A549 (cell line): ENCODE measurements around the gene PPTC7. TPM values are rescaled to one million over a fixed set of nuclear protein-coding genes. Genes with fewer than 3 reads are reported as not detected.

Experiments used
- ATAC-seq, 2 experiments: fragments of 200-7000 bp in 1 of 2; fragments of >200 bp in 1 of 2; cut with Nextera tagmentation in 1 of 2; cut with Tn5 transposase in 1 of 2; 3 replicates each; pipeline versions ENCODE4 v1.8.0 to v1.9.1; 2018 to 2020; ENCODE audit warnings: mild to moderate bottlenecking in 1 of 2, moderate library complexity in 1 of 2
- CTCF ChIA-PET: fragments of 300-600 bp; sonication (Branson Sonifier 250); formaldehyde crosslinking; extraction: SDS; loops from one replicate; lab custom pipeline; 2021; ENCODE audit warnings: antibody characterized with exemption, inconsistent platforms; lab: Yijun Ruan, JAX
- POLR2A ChIA-PET: fragments of 350-600 bp; formaldehyde crosslinking; extraction: SDS; loops from one replicate; lab custom pipeline; 2021; ENCODE audit warnings: antibody characterized with exemption, inconsistent platforms; lab: Yijun Ruan, JAX
- DNase-seq, 2 experiments: peaks; one replicate each; pipeline versions ENCODE4 v3.0.0 to v3.0.0-alpha.2; 2011 to 2016; ENCODE audit warnings: low read depth in 1 of 2, low spot score in 1 of 2
- FAIRE-seq: peaks from 2 replicates; lab custom pipeline; 2011; peaks lifted over from hg19 to GRCh38; lab: Jason Lieb, UNC
- H3K27ac ChIP-seq, 2 experiments: fragments of >200 bp; sonication (Bioruptor Twin); formaldehyde crosslinking; 3 replicates each; pipeline ENCODE4 v1.5.1; 2016 to 2017
- H3K4me1 ChIP-seq: fragments of >200 bp; sonication (Bioruptor Twin); formaldehyde crosslinking; 3 replicates; pipeline ENCODE4 v1.6.1; 2016
- H3K4me2 ChIP-seq: fragments of >200 bp; sonication (Bioruptor Twin); formaldehyde crosslinking; 3 replicates; pipeline ENCODE4 v1.6.1; 2016
- H3K4me3 ChIP-seq: fragments of >200 bp; sonication (Bioruptor Twin); formaldehyde crosslinking; 3 replicates; pipeline ENCODE4 v1.5.1; 2016
- H3K9me3 ChIP-seq: fragments of >200 bp; sonication (Bioruptor Twin); formaldehyde crosslinking; 3 replicates; pipeline ENCODE4 v1.6.1; 2016
- BHLHE40 ChIP-seq: IDR thresholded peaks from 2 replicates; pipeline ENCODE4 v1.6.1; 2012; ENCODE audit warnings: low read depth, low read length, inconsistent platforms
- CBX2 ChIP-seq: fragments of 200-600 bp; sonication (generic); IDR thresholded peaks from 2 replicates; pipeline ENCODE4 v1.6.1; 2016; ENCODE audit warnings: low read depth, mild to moderate bottlenecking, borderline replicate concordance
- CBX8 ChIP-seq: fragments of 200-600 bp; sonication (generic); IDR thresholded peaks from 2 replicates; pipeline ENCODE4 v1.6.1; 2016
- CEBPB ChIP-seq, 2 experiments: fragments of >200 bp in 1 of 2; sonication (Bioruptor Twin) in 1 of 2; formaldehyde crosslinking in 1 of 2; IDR thresholded peaks; 2 replicates each; pipeline ENCODE4 v1.6.1; 2012 to 2016
- CHD2 ChIP-seq: fragments of 150-350 bp; IDR thresholded peaks from 2 replicates; pipeline ENCODE4 v1.6.1; 2014; ENCODE audit warnings: low read length; ENCODE audit not compliant: partially characterized antibody
- CHD4 ChIP-seq: fragments of 200-600 bp; sonication (generic); IDR thresholded peaks from 2 replicates; pipeline ENCODE4 v1.6.1; 2016; ENCODE audit warnings: antibody characterized with exemption, mild to moderate bottlenecking, borderline replicate concordance
- EHMT2 ChIP-seq: fragments of 200-600 bp; sonication (generic); IDR thresholded peaks from 2 replicates; pipeline ENCODE4 v1.6.1; 2016; ENCODE audit warnings: antibody characterized with exemption, low read depth, mild to moderate bottlenecking, moderate library complexity
- EP300 ChIP-seq, 2 experiments: fragments of >200 bp; sonication (Bioruptor Twin); formaldehyde crosslinking; IDR thresholded peaks; 2 replicates in 1 of 2; 3 replicates in 1 of 2; pipeline ENCODE4 v1.6.1; 2016 to 2017
- FOSB ChIP-seq: fragments of 250-450 bp; sonication (Bioruptor Pico); IDR thresholded peaks from 2 replicates; pipeline ENCODE4 v1.5.0; 2020; ENCODE audit warnings: mild to moderate bottlenecking, moderate library complexity
- FOXS1 ChIP-seq: fragments of 250-450 bp; sonication (Bioruptor Pico); IDR thresholded peaks from 2 replicates; pipeline ENCODE4 v1.5.0; 2020; ENCODE audit warnings: mild to moderate bottlenecking, moderate library complexity
- HEYL ChIP-seq: fragments of 250-450 bp; sonication (Bioruptor Pico); IDR thresholded peaks from 2 replicates; pipeline ENCODE4 v1.8.0; 2021; ENCODE audit warnings: mild to moderate bottlenecking, moderate library complexity
- JUN ChIP-seq, 2 experiments: fragments of >200 bp; sonication (Bioruptor Twin); formaldehyde crosslinking; IDR thresholded peaks; 2 replicates in 1 of 2; 3 replicates in 1 of 2; pipeline ENCODE4 v1.6.1; 2016 to 2017
- KDM1A ChIP-seq: fragments of 200-600 bp; sonication (generic); IDR thresholded peaks from 2 replicates; pipeline ENCODE4 v1.6.1; 2016; ENCODE audit warnings: low read depth, mild to moderate bottlenecking
- MAZ ChIP-seq: fragments of 150-350 bp; IDR thresholded peaks from 2 replicates; pipeline ENCODE4 v1.6.1; 2014; ENCODE audit warnings: antibody characterized with exemption, low read depth, low read length, borderline replicate concordance
- NR3C1 ChIP-seq: fragments of >200 bp; sonication (Bioruptor Twin); formaldehyde crosslinking; IDR thresholded peaks from 3 replicates; pipeline ENCODE4 v1.6.1; 2017
- PHF8 ChIP-seq: fragments of 200-600 bp; sonication (generic); IDR thresholded peaks from 2 replicates; pipeline ENCODE4 v1.6.1; 2016; ENCODE audit warnings: low read depth, mild to moderate bottlenecking, antibody characterized with exemption, moderate library complexity, borderline replicate concordance
- POLR2A ChIP-seq: IDR thresholded peaks from 2 replicates; pipeline ENCODE4 v1.6.1; 2012; ENCODE audit warnings: mild to moderate bottlenecking, low read length
- RCOR1 ChIP-seq: fragments of 150-350 bp; IDR thresholded peaks from 2 replicates; pipeline ENCODE4 v1.6.1; 2014; ENCODE audit warnings: antibody characterized with exemption, low read length, low read depth
- RFX5 ChIP-seq: fragments of 450-650 bp; IDR thresholded peaks from 2 replicates; pipeline ENCODE4 v1.7.1; 2014; ENCODE audit warnings: antibody characterized with exemption, mild to moderate bottlenecking, moderate library complexity
- SMC3 ChIP-seq: fragments of >200 bp; sonication (Bioruptor Twin); formaldehyde crosslinking; IDR thresholded peaks from 3 replicates; pipeline ENCODE4 v1.6.1; 2018; ENCODE audit warnings: inconsistent platforms
- SREBF2 ChIP-seq: fragments of 450-650 bp; IDR thresholded peaks from 2 replicates; pipeline ENCODE4 v1.6.1; 2014; ENCODE audit warnings: mild to moderate bottlenecking, moderate library complexity
- TFCP2L1 ChIP-seq: fragments of 250-450 bp; sonication (Bioruptor Pico); IDR thresholded peaks from 2 replicates; pipeline ENCODE4 v1.5.0; 2021; ENCODE audit warnings: mild to moderate bottlenecking
- ZC3H11A ChIP-seq: fragments of 450-650 bp; IDR thresholded peaks from 2 replicates; pipeline ENCODE4 v1.6.1; 2014; ENCODE audit warnings: antibody characterized with exemption, mild to moderate bottlenecking
- ZNF302 ChIP-seq: fragments of 250-450 bp; sonication (Bioruptor Pico); IDR thresholded peaks from 2 replicates; pipeline ENCODE4 v1.9.0; 2021; ENCODE audit warnings: inconsistent platforms, mild to moderate bottlenecking, moderate library complexity
- WGBS: methylation state at CpG from one replicate; pipeline ENCODE4 v1.1.6; 2017; ENCODE audit errors: missing lambda C conversion rate; 5-methylcytosine and 5-hydroxymethylcytosine counted together
- polyA plus RNA-seq, 4 experiments: library from polyadenylated mRNA; depleted of rRNA in 3 of 4; stranded (reverse); fragments of >200 nt; fragmentation: RNase III in 1 of 4; extraction: RNeasy Plus Mini Kit Qiagen cat#74134 plus additional on column Dnase treatment in 1 of 4; gene quantifications; 2 replicates in 3 of 4; 3 replicates in 1 of 4; pipeline ENCODE4 v1.2.3, GENCODE V29; 2011 to 2017
- TF ChIP-seq, protein P1 (sequence below): IDR thresholded peaks from 2 replicates; pipeline ENCODE4 v1.6.1; 2012; ENCODE audit warnings: low read depth, borderline replicate concordance
- TF ChIP-seq, protein P2 (sequence below): fragments of 250-450 bp; sonication (Bioruptor Pico); IDR thresholded peaks from 2 replicates; pipeline ENCODE4 v1.5.0; 2020; ENCODE audit warnings: low read depth, mild to moderate bottlenecking, moderate library complexity
- TF ChIP-seq, protein P3 (sequence below): fragments of >200 bp; sonication (Bioruptor Twin); formaldehyde crosslinking; IDR thresholded peaks from 2 replicates; pipeline ENCODE4 v1.6.1; 2016
- TF ChIP-seq, protein P4 (sequence below): fragments of 150-350 bp; IDR thresholded peaks from 2 replicates; pipeline ENCODE4 v1.6.1; 2014; ENCODE audit warnings: low read depth, mild to moderate bottlenecking, low read length
- TF ChIP-seq, protein P5 (sequence below): IDR thresholded peaks from 2 replicates; pipeline ENCODE4 v1.6.1; 2012

Gene PPTC7
- polyA plus RNA-seq, 2 of the 4 experiments (the other 2 are of a cell fraction) = 15.1 to 30.3 TPM

DNA sequence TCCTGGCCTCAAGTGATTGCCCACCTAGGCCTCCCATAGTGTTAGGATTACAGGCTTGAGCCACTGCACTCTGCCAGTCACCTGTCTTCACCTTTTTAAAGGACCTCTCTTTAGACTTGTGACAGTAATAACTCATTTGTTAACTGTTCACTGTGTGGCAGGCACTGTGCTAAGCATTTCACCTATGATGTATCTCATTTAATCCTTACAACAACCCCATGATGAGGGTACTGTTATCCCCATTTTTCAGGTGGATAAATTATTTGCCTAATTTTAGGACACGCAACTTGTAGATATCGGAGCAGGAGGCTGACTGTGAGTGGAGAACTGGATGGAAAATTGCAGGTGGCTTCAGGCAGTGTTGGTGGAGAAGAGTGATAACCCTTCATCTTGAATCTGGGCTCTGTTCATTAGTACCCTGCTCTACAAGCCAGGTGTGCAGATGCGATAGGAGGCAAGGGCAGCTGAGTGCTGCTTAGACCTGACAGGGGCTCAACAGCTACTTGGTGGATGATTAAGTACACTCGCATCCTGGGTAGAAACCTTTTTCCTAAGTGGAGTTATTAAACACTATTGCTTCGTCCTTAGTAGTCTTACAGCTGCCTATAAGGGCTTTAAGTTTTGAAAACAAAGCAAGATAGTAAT is 33.5 kb upstream of the PPTC7 start:
- CTCF ChIA-PET = interaction anchor here (0.9 to 5.8 kb wide), 2 partner anchors 15 to 166 kb away, joined by 3 to 56 read pairs; partner anchors contain the start of gene ARPC3
- Histone ChIP-seq H3K27ac (no peak overlapping the region), H3K4me2 (no peak overlapping the region), H3K4me3 (no peak overlapping the region)
- DNase-seq (no peak), ATAC-seq (no peak)
- TF ChIP-seq CHD4 (no peak), NR3C1 (no peak), KDM1A (no peak), PHF8 (no peak), SMC3 (no peak), FOXS1 (CRISPR knock-in tag) (no peak), CBX2 (no peak), MAZ (no peak), POLR2A (no peak), CEBPB (IDR thresholded peaks at IDR 0.05) (no peak), HEYL (CRISPR knock-in tag) (no peak), ZC3H11A (no peak), FOSB (CRISPR knock-in tag) (no peak)
- TF ChIP-seq, protein P1, sequence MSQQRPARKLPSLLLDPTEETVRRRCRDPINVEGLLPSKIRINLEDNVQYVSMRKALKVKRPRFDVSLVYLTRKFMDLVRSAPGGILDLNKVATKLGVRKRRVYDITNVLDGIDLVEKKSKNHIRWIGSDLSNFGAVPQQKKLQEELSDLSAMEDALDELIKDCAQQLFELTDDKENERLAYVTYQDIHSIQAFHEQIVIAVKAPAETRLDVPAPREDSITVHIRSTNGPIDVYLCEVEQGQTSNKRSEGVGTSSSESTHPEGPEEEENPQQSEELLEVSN = no peak
- TF ChIP-seq, protein P2, sequence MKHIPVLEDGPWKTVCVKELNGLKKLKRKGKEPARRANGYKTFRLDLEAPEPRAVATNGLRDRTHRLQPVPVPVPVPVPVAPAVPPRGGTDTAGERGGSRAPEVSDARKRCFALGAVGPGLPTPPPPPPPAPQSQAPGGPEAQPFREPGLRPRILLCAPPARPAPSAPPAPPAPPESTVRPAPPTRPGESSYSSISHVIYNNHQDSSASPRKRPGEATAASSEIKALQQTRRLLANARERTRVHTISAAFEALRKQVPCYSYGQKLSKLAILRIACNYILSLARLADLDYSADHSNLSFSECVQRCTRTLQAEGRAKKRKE (CRISPR knock-in tag) = no peak
- TF ChIP-seq, protein P3, sequence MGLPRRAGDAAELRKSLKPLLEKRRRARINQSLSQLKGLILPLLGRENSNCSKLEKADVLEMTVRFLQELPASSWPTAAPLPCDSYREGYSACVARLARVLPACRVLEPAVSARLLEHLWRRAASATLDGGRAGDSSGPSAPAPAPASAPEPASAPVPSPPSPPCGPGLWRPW = no peak
- TF ChIP-seq, all 56 proteins: peak for 0
- no peaks in the 10 kb centered on the region for H3K9me3 ChIP-seq
- POLR2A ChIA-PET = interaction anchor here (0.6 kb wide), 1 partner anchor 198 kb away, joined by 4 read pairs; no protein-coding TSS in a partner anchor
- WGBS = 91% methylated on average over 5 of the region's 5 CpGs
- no peak for FAIRE-seq
- H3K4me1 ChIP-seq = peaks cover 8% of the 10 kb centered on the region; the same call in 1 of the 3 replicates

DNA sequence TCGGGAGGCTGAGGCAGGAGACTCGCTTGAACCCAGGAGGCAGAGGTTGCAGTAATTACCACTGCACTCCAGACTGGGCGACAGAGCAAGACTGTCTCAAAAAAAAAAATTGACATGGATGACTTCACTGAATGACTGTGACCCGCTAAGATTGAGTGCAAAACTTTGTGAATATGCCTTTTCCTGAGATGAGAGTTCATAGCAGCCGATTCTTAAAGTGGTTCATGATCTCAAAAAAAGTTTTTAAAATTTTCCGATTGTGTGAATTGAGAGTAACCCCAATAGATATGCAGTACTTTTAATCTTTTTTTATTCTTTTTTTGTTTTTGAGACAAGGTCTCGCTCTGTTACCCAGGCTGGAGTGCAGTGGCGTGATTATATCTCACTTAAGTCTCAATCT is 32.1 kb upstream of the PPTC7 start:
- 89% methylated on average over 8 of the region's 8 CpGs for WGBS
- H3K4me2 ChIP-seq = peak overlapping the region; percentile 90
- no peak overlapping the region for H3K4me3 ChIP-seq
- ATAC-seq (no peak), DNase-seq (no peak), FAIRE-seq (no peak)
- no peaks in the 10 kb centered on the region for H3K9me3 ChIP-seq
- no peak for TF ChIP-seq HEYL (CRISPR knock-in tag)
- no peak for TF ChIP-seq ZC3H11A
- no peak for TF ChIP-seq BHLHE40
- no peak for TF ChIP-seq EP300 (IDR thresholded peaks at IDR 0.05)
- TF ChIP-seq, protein P4, sequence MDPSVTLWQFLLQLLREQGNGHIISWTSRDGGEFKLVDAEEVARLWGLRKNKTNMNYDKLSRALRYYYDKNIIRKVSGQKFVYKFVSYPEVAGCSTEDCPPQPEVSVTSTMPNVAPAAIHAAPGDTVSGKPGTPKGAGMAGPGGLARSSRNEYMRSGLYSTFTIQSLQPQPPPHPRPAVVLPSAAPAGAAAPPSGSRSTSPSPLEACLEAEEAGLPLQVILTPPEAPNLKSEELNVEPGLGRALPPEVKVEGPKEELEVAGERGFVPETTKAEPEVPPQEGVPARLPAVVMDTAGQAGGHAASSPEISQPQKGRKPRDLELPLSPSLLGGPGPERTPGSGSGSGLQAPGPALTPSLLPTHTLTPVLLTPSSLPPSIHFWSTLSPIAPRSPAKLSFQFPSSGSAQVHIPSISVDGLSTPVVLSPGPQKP = no peak
- TF ChIP-seq, protein P1 = no peak
- TF ChIP-seq ZNF302 (CRISPR knock-in tag) = no peak
- TF ChIP-seq, protein P5, sequence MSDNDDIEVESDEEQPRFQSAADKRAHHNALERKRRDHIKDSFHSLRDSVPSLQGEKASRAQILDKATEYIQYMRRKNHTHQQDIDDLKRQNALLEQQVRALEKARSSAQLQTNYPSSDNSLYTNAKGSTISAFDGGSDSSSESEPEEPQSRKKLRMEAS = no peak
- no peak for TF ChIP-seq TFCP2L1 (CRISPR knock-in tag)
- TF ChIP-seq SMC3 = no peak
- no peak for TF ChIP-seq PHF8
- TF ChIP-seq JUN (IDR thresholded peaks at IDR 0.05) = no peak
- no peak for TF ChIP-seq CHD2
- TF ChIP-seq, protein P3 = no peak
- TF ChIP-seq CBX2 = no peak
- no peak for TF ChIP-seq CBX8
- no peak for TF ChIP-seq EHMT2
- TF ChIP-seq SREBF2 = no peak
- no peak for TF ChIP-seq RFX5
- TF ChIP-seq RCOR1 = no peak
- TF ChIP-seq, all 56 proteins: peak for 0
- Histone ChIP-seq H3K4me1 (peaks cover 8% of the 10 kb centered on the region; the same call in 1 of the 3 replicates), H3K27ac (no peak overlapping the region; a peak in 1 of 6 replicates)
- ChIA-PET CTCF (interaction anchor here (0.6 to 5.8 kb wide), 4 partner anchors 14 to 83 kb away, joined by 3 to 56 read pairs (median 4); no protein-coding TSS in a partner anchor), POLR2A (interaction anchor here (1.9 kb wide), 1 partner anchor 147 kb away, joined by 12 read pairs; the partner anchor contains the start of genes FAM216A and GPN3)
